Uterus (tissue), 4 donors: ENCODE results near the gene CCNY. TPM values are rescaled to one million over a fixed set of nuclear protein-coding genes. Genes with fewer than 3 reads are reported as not detected.

Experiments used
- DNase-seq, 2 donors: peaks; one replicate each; pipeline ENCODE4 v3.0.0-alpha.2; 2019 to 2020
- H3K27ac ChIP-seq, 2 donors: fragments of 200-600 bp; sonication (generic); 1 replicate in 1 of 2; 2 replicates in 1 of 2; pipeline ENCODE4 v1.5.1; 2016 to 2018
- H3K27me3 ChIP-seq, 2 donors: fragments of 200-600 bp; sonication (generic); one replicate each; pipeline ENCODE4 v1.5.1; 2018 to 2019; ENCODE audit warnings: control low read depth in 1 of 2
- H3K36me3 ChIP-seq, 2 donors: fragments of 200-600 bp; sonication (generic); one replicate each; pipeline ENCODE4 v1.5.1; 2019; ENCODE audit warnings: control low read depth in 1 of 2
- H3K4me1 ChIP-seq, 2 donors: fragments of 200-600 bp; sonication (generic); one replicate each; pipeline ENCODE4 v1.5.1; 2018 to 2019; ENCODE audit warnings: control low read depth in 1 of 2
- H3K4me3 ChIP-seq, 2 donors: fragments of 200-600 bp; sonication (generic); 1 replicate in 1 of 2; 2 replicates in 1 of 2; pipeline ENCODE4 v1.5.1; 2018 to 2019; ENCODE audit warnings: mild to moderate bottlenecking in 1 of 2
- H3K9me3 ChIP-seq, 2 donors: fragments of 200-600 bp; sonication (generic); one replicate each; pipeline ENCODE4 v1.5.1; 2019; ENCODE audit warnings: control low read depth in 1 of 2
- POLR2A ChIP-seq, 2 donors: fragments of 450-650 bp; IDR thresholded peaks; one replicate each; pipeline ENCODE4 v1.6.1; 2016; ENCODE audit warnings: antibody characterized with exemption in 2 of 2, mild to moderate bottlenecking in 1 of 2, moderate library complexity in 1 of 2
- intact Hi-C: fragments of 100-400 bp; cut with DNase I; formaldehyde crosslinking; loops from one replicate; pipeline ENCODE4 v1.15.1; 2023; ENCODE audit warnings: low total_unique reads
- total RNA-seq, 4 donors: library from RNA; depleted of rRNA in 3 of 4; stranded (reverse); fragments of >200 nt in 3 of 4; gene quantifications; one replicate each; pipeline versions ENCODE4 v1.1.0 to v1.2.4, GENCODE V29; 2014 to 2023
- TF ChIP-seq, protein P1 (sequence below), 4 experiments: fragments of 200-600 bp in 2 of 4; fragments of 450-650 bp in 2 of 4; sonication (generic) in 2 of 4; IDR thresholded peaks; one replicate each; pipeline ENCODE4 v1.5.1; 2016 to 2019; ENCODE audit warnings: antibody characterized with exemption in 4 of 4, mild to moderate bottlenecking in 2 of 4, moderate library complexity in 1 of 4
- donor health status: DM: yes; HTN: yes; CAD: no.

CCNY gene
- total RNA-seq, 4 donors from 2014 or later, result 28.2 to 79.2 (median 46.2) TPM

DNA sequence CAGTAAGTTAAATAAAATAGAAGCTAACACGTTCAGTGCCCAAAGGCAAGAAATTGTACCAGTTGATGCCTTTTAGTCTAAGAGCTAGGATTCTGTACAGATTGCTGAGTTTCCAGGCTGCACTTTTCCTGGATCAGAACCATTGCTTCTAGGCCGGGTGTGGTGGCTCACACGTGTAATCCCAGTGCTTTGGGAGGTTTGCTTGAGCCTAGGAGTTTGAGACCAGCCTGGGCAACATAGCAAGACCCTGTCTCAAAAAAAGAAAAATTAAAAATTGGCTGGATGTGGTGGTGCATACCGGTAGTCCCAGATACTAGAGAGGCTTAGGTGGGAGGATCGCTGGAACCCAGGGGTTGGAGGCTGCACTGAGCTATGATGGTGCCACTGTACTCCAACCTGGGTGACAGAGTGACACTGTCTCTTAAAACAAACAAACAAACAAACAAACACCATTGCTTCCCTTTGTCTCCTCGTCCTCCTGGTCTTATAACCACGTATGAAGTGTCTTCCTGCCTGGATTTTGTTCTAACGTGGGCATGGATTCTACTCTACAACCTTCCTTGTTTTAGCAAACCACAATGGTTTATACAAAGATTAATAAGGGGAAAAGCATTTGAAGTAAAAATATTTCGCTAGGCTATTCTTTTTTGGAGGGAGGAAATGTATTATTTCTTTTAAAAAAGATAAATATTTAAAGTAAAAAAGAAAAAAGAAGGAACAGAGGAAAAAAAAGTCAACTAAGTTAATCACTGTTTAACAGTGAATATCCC lies 9.7 kb upstream of the CCNY start:
- H3K36me3 ChIP-seq, result no peaks in the 10 kb centered on the region
- H3K4me1 ChIP-seq, result peaks cover 0 to 7% of the 10 kb centered on the region in 2 donors
- no peak for DNase-seq
- H3K9me3 ChIP-seq, result no peaks in the 10 kb centered on the region
- H3K27me3 ChIP-seq, result no peaks in the 10 kb centered on the region
- no peak overlapping the region for H3K27ac ChIP-seq
- H3K4me3 ChIP-seq, result no peak overlapping the region
- intact Hi-C loops, result no loop called here
- TF ChIP-seq, protein P1, sequence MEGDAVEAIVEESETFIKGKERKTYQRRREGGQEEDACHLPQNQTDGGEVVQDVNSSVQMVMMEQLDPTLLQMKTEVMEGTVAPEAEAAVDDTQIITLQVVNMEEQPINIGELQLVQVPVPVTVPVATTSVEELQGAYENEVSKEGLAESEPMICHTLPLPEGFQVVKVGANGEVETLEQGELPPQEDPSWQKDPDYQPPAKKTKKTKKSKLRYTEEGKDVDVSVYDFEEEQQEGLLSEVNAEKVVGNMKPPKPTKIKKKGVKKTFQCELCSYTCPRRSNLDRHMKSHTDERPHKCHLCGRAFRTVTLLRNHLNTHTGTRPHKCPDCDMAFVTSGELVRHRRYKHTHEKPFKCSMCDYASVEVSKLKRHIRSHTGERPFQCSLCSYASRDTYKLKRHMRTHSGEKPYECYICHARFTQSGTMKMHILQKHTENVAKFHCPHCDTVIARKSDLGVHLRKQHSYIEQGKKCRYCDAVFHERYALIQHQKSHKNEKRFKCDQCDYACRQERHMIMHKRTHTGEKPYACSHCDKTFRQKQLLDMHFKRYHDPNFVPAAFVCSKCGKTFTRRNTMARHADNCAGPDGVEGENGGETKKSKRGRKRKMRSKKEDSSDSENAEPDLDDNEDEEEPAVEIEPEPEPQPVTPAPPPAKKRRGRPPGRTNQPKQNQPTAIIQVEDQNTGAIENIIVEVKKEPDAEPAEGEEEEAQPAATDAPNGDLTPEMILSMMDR (IDR thresholded peaks at IDR 0.05), result no peak
- no peak for TF ChIP-seq POLR2A (IDR thresholded peaks at IDR 0.05)

DNA sequence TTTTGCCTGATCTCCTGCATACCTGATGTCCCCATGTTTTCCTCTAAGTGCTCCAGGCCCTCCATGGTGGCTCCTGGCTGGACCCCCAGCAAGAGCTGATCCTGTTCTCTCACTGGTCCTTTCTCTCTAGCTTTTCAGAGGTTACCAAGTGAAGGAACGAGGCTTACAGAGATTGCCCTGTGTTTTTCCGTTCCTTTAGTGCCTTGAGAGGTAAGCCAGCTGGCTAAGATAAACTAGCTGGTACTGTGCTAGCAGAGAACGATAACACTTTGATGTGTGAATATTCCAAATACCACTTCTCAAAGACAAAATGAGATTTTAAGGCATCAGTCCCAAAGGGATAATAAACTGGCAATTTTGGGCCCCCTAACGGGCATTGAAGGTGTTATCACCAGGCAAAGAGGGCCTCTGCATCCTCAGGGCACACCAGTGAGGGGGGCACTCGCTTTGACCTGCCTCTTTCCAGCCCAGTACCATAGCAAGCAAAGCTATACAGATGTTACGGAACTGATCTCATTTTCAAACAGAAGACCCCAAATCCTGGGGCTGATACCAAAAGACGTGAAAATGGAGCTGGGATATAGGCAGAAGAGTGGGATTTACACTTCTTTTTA lies 8.4 kb upstream of the CCNY start:
- H3K36me3 ChIP-seq, result no peaks in the 10 kb centered on the region
- peak overlapping the region in 1 of 2 donors; percentile 76 for H3K27ac ChIP-seq
- no peak overlapping the region for H3K4me3 ChIP-seq
- intact Hi-C loops, result no loop called here
- H3K9me3 ChIP-seq, result no peaks in the 10 kb centered on the region
- H3K4me1 ChIP-seq, result peaks cover 0 to 7% of the 10 kb centered on the region in 2 donors
- no peaks in the 10 kb centered on the region for H3K27me3 ChIP-seq
- TF ChIP-seq, protein P1 (IDR thresholded peaks at IDR 0.05), result no peak
- no peak for TF ChIP-seq POLR2A (IDR thresholded peaks at IDR 0.05)
- no peak for DNase-seq

DNA sequence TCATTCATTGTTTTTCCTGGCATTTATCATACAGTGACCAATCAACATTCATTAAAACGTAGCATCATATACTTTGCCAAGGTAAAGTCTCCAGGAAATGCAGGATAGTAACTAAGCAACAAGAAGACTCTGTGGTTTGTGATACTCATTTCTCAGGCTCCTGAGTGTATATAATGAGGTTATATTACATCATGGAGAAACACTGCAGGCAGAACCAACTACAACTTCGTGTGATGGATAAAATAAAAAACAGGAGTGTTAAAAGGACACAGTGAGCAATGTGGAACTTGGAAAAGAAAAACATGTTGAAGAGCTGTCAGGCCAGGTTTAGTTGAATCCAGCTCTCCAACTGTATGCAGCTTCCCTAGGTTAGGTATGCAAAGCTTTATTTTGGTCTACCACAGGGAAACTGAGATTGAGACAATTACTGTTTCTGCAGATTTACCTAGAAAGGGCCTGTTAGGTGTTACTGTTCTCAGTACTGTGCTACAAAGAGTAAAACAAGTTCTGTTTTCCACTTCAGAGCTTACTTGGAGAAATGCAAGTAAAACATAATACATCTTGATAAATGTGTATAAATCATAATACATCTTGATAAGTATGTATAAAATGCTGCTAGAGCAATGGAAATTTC lies 7.8 kb upstream of the CCNY start:
- DNase-seq, result no peak
- no peaks in the 10 kb centered on the region for H3K27me3 ChIP-seq
- peak overlapping the region in 1 of 2 donors; percentile 76 for H3K27ac ChIP-seq
- TF ChIP-seq POLR2A (IDR thresholded peaks at IDR 0.05), result no peak
- TF ChIP-seq, protein P1 (IDR thresholded peaks at IDR 0.05), result no peak
- peaks cover 0 to 7% of the 10 kb centered on the region in 2 donors for H3K4me1 ChIP-seq
- no peaks in the 10 kb centered on the region for H3K36me3 ChIP-seq
- intact Hi-C loops, result no loop called here
- no peaks in the 10 kb centered on the region for H3K9me3 ChIP-seq
- no peak overlapping the region for H3K4me3 ChIP-seq

DNA sequence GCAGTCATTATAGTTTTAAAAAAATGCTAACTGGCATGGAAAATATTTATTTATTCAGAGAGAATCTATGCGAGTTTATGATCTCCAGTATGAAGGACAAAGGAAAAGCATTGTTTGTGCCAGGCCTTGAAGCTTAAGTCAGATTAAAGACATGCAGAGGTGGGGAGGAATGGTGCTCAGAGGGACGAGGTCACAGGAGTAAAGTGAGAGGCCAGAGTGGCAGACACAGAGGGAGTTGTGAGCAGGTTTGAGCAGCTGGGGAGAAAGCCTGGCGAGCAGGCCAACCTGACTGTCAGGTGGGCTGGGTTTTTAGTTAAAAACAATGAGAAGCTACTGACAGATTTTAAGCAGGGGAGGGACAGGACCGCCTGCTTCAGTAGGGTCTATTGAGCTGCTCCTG lies 6.8 kb upstream of the CCNY start:
- peak overlapping the region; percentile 48 to 76 for H3K27ac ChIP-seq
- H3K9me3 ChIP-seq, result no peaks in the 10 kb centered on the region
- TF ChIP-seq, protein P1 (IDR thresholded peaks at IDR 0.05), result no peak
- no peak for TF ChIP-seq POLR2A (IDR thresholded peaks at IDR 0.05)
- no peaks in the 10 kb centered on the region for H3K36me3 ChIP-seq
- no peak overlapping the region for H3K4me3 ChIP-seq
- H3K4me1 ChIP-seq, result peaks cover 7% of the 10 kb centered on the region in 2 donors
- no peak for DNase-seq
- no peaks in the 10 kb centered on the region for H3K27me3 ChIP-seq
- intact Hi-C loops, result no loop called here
